CD4-positive, CD25-positive, alpha-beta regulatory T cell (primary cell): ENCODE data around the gene ZFYVE21. TPM values are rescaled to one million over a fixed set of nuclear protein-coding genes. Genes with fewer than 3 reads are reported as not detected.

Source experiments
- ATAC-seq, 2 donors: fragments of 150-1000 bp; cut with Tn5 transposase; one replicate each; pipeline ENCODE4 v1.10.0; 2021; ENCODE audit warnings: low read depth in 2 of 2, moderate number of reproducible peaks in 2 of 2, moderate library complexity in 1 of 2
- DNase-seq, 3 donors: peaks; one replicate each; pipeline versions ENCODE4 v3.0.0 to v3.0.0-alpha.2; 2012 to 2022; ENCODE audit warnings: mixed read lengths in 1 of 3
- H3K27ac ChIP-seq: one replicate; pipeline ENCODE4 v1.7.0; 2013; ENCODE audit warnings: mild to moderate bottlenecking, low read length; ENCODE audit not compliant: insufficient read depth, poor library complexity, severe bottlenecking
- H3K27me3 ChIP-seq: one replicate; pipeline ENCODE4 v1.7.0; 2013; ENCODE audit warnings: low read length; ENCODE audit not compliant: control insufficient read depth, insufficient read depth
- H3K36me3 ChIP-seq: one replicate; pipeline ENCODE4 v1.7.0; 2013; ENCODE audit warnings: mild to moderate bottlenecking, low read length, moderate library complexity; ENCODE audit not compliant: control insufficient read depth, insufficient read depth
- H3K4me1 ChIP-seq: 2 replicates; pipeline ENCODE4 v1.7.0; 2013; ENCODE audit warnings: mild to moderate bottlenecking, low read length; ENCODE audit not compliant: insufficient read depth, control insufficient read depth, poor library complexity, severe bottlenecking
- H3K4me3 ChIP-seq: one replicate; pipeline ENCODE4 v1.7.0; 2013; ENCODE audit warnings: low read depth, mild to moderate bottlenecking, low read length, moderate library complexity
- H3K9me3 ChIP-seq, 2 experiments: 1 replicate in 1 of 2; 2 replicates in 1 of 2; pipeline ENCODE4 v1.7.0; 2013; ENCODE audit warnings: low read length in 2 of 2, mild to moderate bottlenecking in 1 of 2, moderate library complexity in 1 of 2; ENCODE audit not compliant: control insufficient read depth in 2 of 2
- H3K27ac Mint-ChIP-seq, 3 donors: one replicate each; pipeline ENCODE4 v1.8.0; 2020 to 2022; ENCODE audit warnings: mild to moderate bottlenecking in 3 of 3, mixed read lengths in 3 of 3, moderate library complexity in 2 of 3
- H3K27me3 Mint-ChIP-seq: one replicate; pipeline ENCODE4 v1.8.0; 2022; ENCODE audit warnings: mild to moderate bottlenecking, mixed read lengths
- H3K36me3 Mint-ChIP-seq: one replicate; pipeline ENCODE4 v1.8.0; 2020; ENCODE audit warnings: mixed read lengths
- H3K4me1 Mint-ChIP-seq, 4 donors: one replicate each; pipeline ENCODE4 v1.8.0; 2020 to 2022; ENCODE audit warnings: mixed read lengths in 4 of 4, mild to moderate bottlenecking in 1 of 4
- H3K4me3 Mint-ChIP-seq, 4 donors: one replicate each; pipeline ENCODE4 v1.8.0; 2020 to 2022; ENCODE audit warnings: mild to moderate bottlenecking in 4 of 4, mixed read lengths in 4 of 4, moderate library complexity in 3 of 4
- H3K9me3 Mint-ChIP-seq, 7 donors: one replicate each; pipeline ENCODE4 v1.8.0; 2020 to 2022; ENCODE audit warnings: mixed read lengths in 7 of 7, mild to moderate bottlenecking in 3 of 7, moderate library complexity in 2 of 7
- polyA plus RNA-seq, 4 donors: library from polyadenylated mRNA; unstranded; fragments of 300-500 nt; fragmentation: Illumina TruSeq; gene quantifications; one replicate each; pipeline ENCODE4 v1.2.3, GENCODE V29; 2021
- total RNA-seq: library from RNA; stranded (reverse); gene quantifications from one replicate; pipeline ENCODE4 v1.2.3, GENCODE V29; 2022

The ZFYVE21 gene
- total and polyA plus RNA-seq, 5 donors from 2014 or later = 12.1 to 25.0 (median 15.1) TPM

DNA sequence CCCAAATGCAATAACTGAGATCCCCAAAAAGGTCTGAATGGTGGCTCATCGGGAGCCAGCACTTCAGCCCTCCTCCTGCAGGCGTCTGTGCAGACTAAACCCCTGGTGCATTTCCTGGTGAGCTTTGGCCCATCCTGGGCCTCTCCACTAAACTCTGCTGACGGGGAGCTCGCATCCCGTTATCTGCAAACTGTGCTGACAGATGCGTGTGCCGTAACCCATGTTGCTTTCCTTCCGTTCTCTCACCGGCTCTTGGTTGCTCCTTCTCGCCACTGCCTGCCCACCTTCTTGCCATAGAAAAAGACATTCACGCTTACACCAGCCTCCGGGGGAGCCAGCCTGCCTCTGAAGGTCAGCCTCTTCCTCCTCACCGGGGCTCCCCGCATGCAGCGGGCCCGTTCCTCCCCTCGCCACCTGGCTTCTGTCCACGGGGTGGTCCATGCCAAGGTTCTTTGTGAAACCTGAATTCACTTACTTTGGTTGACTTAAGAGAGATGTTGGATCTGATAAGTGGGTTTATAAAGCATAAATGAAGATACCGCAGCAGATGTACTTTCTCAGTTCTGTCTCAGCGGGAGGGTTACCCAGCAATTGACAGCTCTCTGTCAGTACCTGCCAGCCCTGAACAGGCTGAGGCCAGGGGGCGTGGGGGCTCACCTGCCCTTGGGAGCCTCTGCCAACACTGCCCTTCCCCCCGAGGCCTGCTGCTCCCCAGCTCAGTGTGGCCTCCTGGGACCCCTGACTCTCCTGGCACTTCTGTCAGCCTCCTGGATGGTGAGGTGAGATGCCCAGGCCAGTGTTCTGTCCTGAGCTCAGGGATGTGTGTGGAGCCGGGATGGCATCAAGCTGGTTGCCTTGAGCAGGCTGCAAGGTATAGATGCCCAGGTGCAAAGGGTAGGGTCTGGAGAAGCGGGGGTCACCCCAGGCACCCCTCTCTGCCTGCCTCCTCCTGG, 14.2 kb downstream of the ZFYVE21 start:
- H3K36me3 Mint-ChIP-seq = peaks cover 30% of the 10 kb centered on the region

DNA sequence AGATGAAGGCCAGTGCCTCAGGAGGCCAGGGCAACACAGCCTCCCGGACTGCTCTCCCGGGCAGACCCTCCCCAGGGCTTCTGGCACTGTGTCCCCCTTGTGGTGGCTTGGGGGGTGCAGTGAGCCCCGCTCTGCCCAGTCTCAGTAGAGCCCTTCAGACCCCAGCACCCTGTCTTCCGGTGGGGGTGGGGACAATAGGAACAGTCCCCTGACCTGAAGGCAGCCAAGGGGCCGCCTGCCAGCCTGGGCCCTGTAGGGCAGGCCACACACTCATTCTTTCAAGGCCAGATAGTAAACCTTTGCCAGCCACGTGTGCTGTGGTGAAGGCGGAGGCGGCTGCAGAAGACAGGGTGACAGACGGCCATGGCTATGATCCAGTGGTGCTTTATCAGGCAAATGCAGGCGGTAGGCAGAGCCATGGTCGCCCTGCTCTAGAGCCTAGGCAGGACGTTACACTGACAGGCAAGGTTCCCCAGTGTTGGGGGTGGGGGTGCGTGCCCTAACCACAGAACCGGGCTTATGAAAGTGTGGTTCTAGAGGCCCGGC, 15.0 kb downstream of the ZFYVE21 start:
- H3K36me3 ChIP-seq = peaks cover 28% of the 10 kb centered on the region
- no peak overlapping the region for H3K4me3 Mint-ChIP-seq
- H3K27me3 Mint-ChIP-seq = no peaks in the 10 kb centered on the region
- no peaks in the 10 kb centered on the region for H3K9me3 Mint-ChIP-seq
- H3K36me3 Mint-ChIP-seq = peaks cover 30% of the 10 kb centered on the region
- no peaks in the 10 kb centered on the region for H3K27me3 ChIP-seq
- DNase-seq (no peak), ATAC-seq (no peak)
- no peak overlapping the region for H3K4me3 ChIP-seq
- no peaks in the 10 kb centered on the region for H3K4me1 ChIP-seq
- H3K4me1 Mint-ChIP-seq = no peaks in the 10 kb centered on the region
- H3K9me3 ChIP-seq = no peaks in the 10 kb centered on the region
- no peak overlapping the region for H3K27ac ChIP-seq
- peak overlapping the region in 1 of 3 donors; percentile 32 for H3K27ac Mint-ChIP-seq

More for the DNA sequence above, 14.2 kb downstream of the ZFYVE21 start:
- no peak for DNase-seq
- no peaks in the 10 kb centered on the region for H3K9me3 Mint-ChIP-seq
- ATAC-seq = no peak
- no peaks in the 10 kb centered on the region for H3K27me3 Mint-ChIP-seq
- no peak overlapping the region for H3K27ac Mint-ChIP-seq
- Histone ChIP-seq H3K27me3 (no peaks in the 10 kb centered on the region), H3K4me3 (no peak overlapping the region), H3K4me1 (no peaks in the 10 kb centered on the region), H3K36me3 (peaks cover 28% of the 10 kb centered on the region), H3K27ac (no peak overlapping the region), H3K9me3 (no peaks in the 10 kb centered on the region)
- H3K4me3 Mint-ChIP-seq = no peak overlapping the region
- no peaks in the 10 kb centered on the region for H3K4me1 Mint-ChIP-seq

- ATAC-seq = no peak
- Histone ChIP-seq H3K4me1 (no peaks in the 10 kb centered on the region), H3K27me3 (no peaks in the 10 kb centered on the region), H3K36me3 (peaks cover 28% of the 10 kb centered on the region), H3K27ac (no peak overlapping the region), H3K9me3 (no peaks in the 10 kb centered on the region), H3K4me3 (no peak overlapping the region)
- H3K27ac Mint-ChIP-seq = no peak overlapping the region
- no peaks in the 10 kb centered on the region for H3K4me1 Mint-ChIP-seq
- no peak overlapping the region for H3K4me3 Mint-ChIP-seq
- H3K27me3 Mint-ChIP-seq = no peaks in the 10 kb centered on the region
- peaks cover 30% of the 10 kb centered on the region for H3K36me3 Mint-ChIP-seq
- H3K9me3 Mint-ChIP-seq = no peaks in the 10 kb centered on the region
- DNase-seq = no peak
Observed at GRCh38 chr14:103731481-103731880, 15.9 kb downstream of the ZFYVE21 start.

- no peak for ATAC-seq
- no peaks in the 10 kb centered on the region for H3K4me1 Mint-ChIP-seq
- H3K27me3 ChIP-seq = no peaks in the 10 kb centered on the region
- no peak overlapping the region for H3K27ac Mint-ChIP-seq
- H3K27ac ChIP-seq = no peak overlapping the region
- H3K9me3 ChIP-seq = no peaks in the 10 kb centered on the region
- H3K4me1 ChIP-seq = no peaks in the 10 kb centered on the region
- H3K9me3 Mint-ChIP-seq = no peaks in the 10 kb centered on the region
- DNase-seq = no peak
- H3K36me3 Mint-ChIP-seq = peaks cover 30% of the 10 kb centered on the region
- H3K4me3 Mint-ChIP-seq = no peak overlapping the region
- no peaks in the 10 kb centered on the region for H3K27me3 Mint-ChIP-seq
- no peak overlapping the region for H3K4me3 ChIP-seq
- peaks cover 31% of the 10 kb centered on the region for H3K36me3 ChIP-seq
Observed at GRCh38 chr14:103731916-103732867, 16.6 kb downstream of the ZFYVE21 start.

DNA sequence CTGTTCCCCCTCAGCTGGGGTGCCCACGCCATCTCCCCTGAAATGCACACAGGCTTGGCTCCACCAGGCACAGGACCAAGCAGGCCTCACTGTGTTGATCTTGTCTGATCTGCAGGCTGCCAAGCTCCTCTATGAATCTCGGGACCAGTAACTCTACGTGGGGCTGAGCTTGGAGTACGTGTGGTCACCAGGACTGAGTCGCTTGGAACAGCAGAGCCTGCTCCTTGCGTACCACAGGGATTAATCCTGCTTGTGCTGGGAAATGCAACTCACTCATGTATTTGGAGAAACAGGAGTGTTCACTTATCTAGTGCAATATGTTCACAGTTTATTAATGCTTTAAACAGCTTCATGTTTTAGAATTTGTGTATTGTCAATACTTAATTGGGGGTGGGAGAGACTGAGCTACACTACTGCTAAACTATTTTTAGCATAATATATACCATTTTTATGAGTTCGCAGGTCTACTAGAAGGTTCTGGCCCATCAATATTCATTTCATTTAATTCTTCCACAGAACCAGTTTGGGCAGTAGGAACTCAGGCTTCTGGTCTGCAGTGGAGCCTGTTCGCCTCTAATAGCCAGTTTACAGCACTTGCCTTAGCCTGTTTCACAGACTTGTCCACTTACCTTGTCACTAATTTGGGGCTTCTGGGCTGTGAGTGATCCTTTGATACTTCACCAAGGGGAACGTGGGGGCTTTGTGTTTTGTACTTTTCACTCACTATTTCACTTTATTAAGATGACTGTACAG, 17.4 kb downstream of the ZFYVE21 start:
- H3K36me3 Mint-ChIP-seq = peaks cover 36% of the 10 kb centered on the region
- H3K36me3 ChIP-seq = peaks cover 33% of the 10 kb centered on the region

GRCh38 chr14:103733651-103734050, 18.0 kb downstream of the ZFYVE21 start:
- Histone ChIP-seq H3K9me3 (no peaks in the 10 kb centered on the region), H3K36me3 (peaks cover 32% of the 10 kb centered on the region), H3K4me1 (no peaks in the 10 kb centered on the region), H3K27me3 (no peaks in the 10 kb centered on the region), H3K4me3 (no peak overlapping the region), H3K27ac (no peak overlapping the region)
- Mint-ChIP-seq H3K9me3 (no peaks in the 10 kb centered on the region), H3K4me3 (no peak overlapping the region), H3K4me1 (no peaks in the 10 kb centered on the region), H3K27me3 (no peaks in the 10 kb centered on the region), H3K36me3 (peaks cover 36% of the 10 kb centered on the region), H3K27ac (no peak overlapping the region)
- no peak for DNase-seq
- no peak for ATAC-seq

More for the DNA sequence above, 17.4 kb downstream of the ZFYVE21 start:
- no peak for DNase-seq
- ATAC-seq = no peak
- Mint-ChIP-seq H3K9me3 (no peaks in the 10 kb centered on the region), H3K27ac (peak overlapping the region in 1 of 3 donors; percentile 11), H3K27me3 (no peaks in the 10 kb centered on the region), H3K4me3 (no peak overlapping the region), H3K4me1 (no peaks in the 10 kb centered on the region)
- H3K27me3 ChIP-seq = no peaks in the 10 kb centered on the region
- H3K9me3 ChIP-seq = no peaks in the 10 kb centered on the region
- H3K4me3 ChIP-seq = no peak overlapping the region
- no peak overlapping the region for H3K27ac ChIP-seq
- no peaks in the 10 kb centered on the region for H3K4me1 ChIP-seq
